GM18520 (cell line): ENCODE results near the gene MAPK10.

Experiments used
- ATAC-seq: cut with Tn5 transposase; IDR thresholded peaks from one replicate; pipeline ENCODE4 v1.9.1; 2021; ENCODE audit not compliant: unreplicated experiment

Gene MAPK10

DNA sequence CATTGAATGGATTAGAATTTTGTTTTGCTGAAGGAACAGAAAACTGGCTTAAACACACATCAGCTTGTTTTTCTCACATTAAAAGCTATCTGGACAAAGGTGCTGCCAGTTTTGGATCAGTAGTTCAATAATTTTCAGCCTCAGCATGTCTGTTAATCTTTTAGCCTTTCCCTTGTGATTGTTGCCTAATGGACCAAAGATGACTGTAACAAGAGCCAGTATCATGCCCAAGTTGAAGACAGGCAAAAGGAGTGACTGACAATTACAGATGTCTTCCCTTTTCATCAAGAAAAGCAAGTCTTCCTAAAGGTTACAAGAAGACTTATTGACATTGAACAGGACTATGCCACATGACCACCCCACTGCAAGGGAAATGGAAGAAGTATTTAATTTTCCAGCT, 419.7 kb downstream of the MAPK10 start:
- ATAC-seq = no peak
